ENCODE measurements around the gene ST6GALNAC3. TPM values are rescaled to one million over a fixed set of nuclear protein-coding genes. Genes with fewer than 3 reads are reported as not detected.

ST6GALNAC3 gene
- total RNA-seq, 2 experiments from 2014 or later, result 0.50 to 1.2 TPM

- Histone ChIP-seq H2AFZ (ENCODE audit: low read length) (no peak overlapping the region), H3K9me3 (ENCODE audit: low read length) (no peaks in the 10 kb centered on the region), H3K4me1 (ENCODE audit: insufficient read depth, low read length, poor library complexity, severe bottlenecking) (no peaks in the 10 kb centered on the region), H3K4me2 (ENCODE audit: low read length) (no peak overlapping the region), H3K9me2 (ENCODE audit: insufficient read depth, low read length) (no peaks in the 10 kb centered on the region), H3K79me2 (ENCODE audit: insufficient read depth, low read depth, low read length) (no peaks in the 10 kb centered on the region), H3K4me3 (ENCODE audit: low read depth, low read length, poor library complexity, severe bottlenecking) (no peak overlapping the region), H4K20me1 (ENCODE audit: insufficient read depth, low read length) (no peaks in the 10 kb centered on the region), H3K27ac (ENCODE audit: low read depth, low read length, poor library complexity, severe bottlenecking) (no peak overlapping the region), H3K36me3 (ENCODE audit: insufficient read depth, low read length) (no peaks in the 10 kb centered on the region)
- no peak for TF ChIP-seq CTCF (conservative IDR thresholded peaks at IDR 0.05; ENCODE audit: low read length)
- TF ChIP-seq EZH2phosphoT487 (IDR thresholded peaks at IDR 0.05; ENCODE audit: borderline replicate concordance, low read depth, low read length), result no peak
- ChIA-PET CTCF (ENCODE audit: unreplicated experiment) (no interaction called here), POLR2A (no interaction called here)
- no TSS peak for BruUV-seq (replicated peaks)
- intact Hi-C loops (cut with micrococcal nuclease; ENCODE audit: unreplicated experiment), result no loop called here
- DNase-seq (ENCODE audit: low spot score), result no peak
These were observed 45.2 kb upstream of the ST6GALNAC3 start for GRCh38 chr1:76029331-76029730.

DNA sequence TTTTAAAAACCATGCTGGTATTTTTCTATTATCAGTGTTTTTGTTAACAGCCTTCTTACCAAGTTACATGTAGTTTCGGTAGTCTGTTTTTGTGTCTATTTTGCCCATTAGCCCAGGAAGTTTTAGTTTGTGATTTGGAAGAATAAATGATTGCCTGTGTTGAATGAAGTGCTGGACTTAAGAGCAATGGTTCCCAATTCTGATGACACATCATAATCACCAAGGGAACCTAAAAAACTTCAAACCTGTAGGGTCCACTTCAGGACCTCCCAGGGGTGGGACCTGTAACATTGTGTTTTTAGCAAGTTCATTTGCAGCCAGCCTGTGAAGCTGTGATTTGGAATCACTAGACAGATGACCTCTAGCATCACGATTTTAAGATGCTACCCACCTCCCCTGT lies 43.0 kb upstream of the ST6GALNAC3 start:
- Histone ChIP-seq H2AFZ (ENCODE audit: low read length) (no peak overlapping the region), H3K36me3 (ENCODE audit: insufficient read depth, low read length) (no peaks in the 10 kb centered on the region), H3K4me3 (ENCODE audit: low read depth, low read length, poor library complexity, severe bottlenecking) (no peak overlapping the region), H3K4me1 (ENCODE audit: insufficient read depth, low read length, poor library complexity, severe bottlenecking) (no peaks in the 10 kb centered on the region), H3K27ac (ENCODE audit: low read depth, low read length, poor library complexity, severe bottlenecking) (no peak overlapping the region), H3K79me2 (ENCODE audit: insufficient read depth, low read depth, low read length) (no peaks in the 10 kb centered on the region), H3K9me3 (ENCODE audit: low read length) (no peaks in the 10 kb centered on the region), H3K9me2 (ENCODE audit: insufficient read depth, low read length) (no peaks in the 10 kb centered on the region), H3K4me2 (ENCODE audit: low read length) (no peak overlapping the region), H4K20me1 (ENCODE audit: insufficient read depth, low read length) (no peaks in the 10 kb centered on the region)
- BruUV-seq (replicated peaks), result no TSS peak
- ChIA-PET POLR2A (no interaction called here), CTCF (ENCODE audit: unreplicated experiment) (no interaction called here)
- TF ChIP-seq EZH2phosphoT487 (IDR thresholded peaks at IDR 0.05; ENCODE audit: borderline replicate concordance, low read depth, low read length), result no peak
- TF ChIP-seq CTCF (conservative IDR thresholded peaks at IDR 0.05; ENCODE audit: low read length), result no peak
- intact Hi-C loops (cut with micrococcal nuclease; ENCODE audit: unreplicated experiment), result no loop called here
- DNase-seq (ENCODE audit: low spot score), result no peak

DNA sequence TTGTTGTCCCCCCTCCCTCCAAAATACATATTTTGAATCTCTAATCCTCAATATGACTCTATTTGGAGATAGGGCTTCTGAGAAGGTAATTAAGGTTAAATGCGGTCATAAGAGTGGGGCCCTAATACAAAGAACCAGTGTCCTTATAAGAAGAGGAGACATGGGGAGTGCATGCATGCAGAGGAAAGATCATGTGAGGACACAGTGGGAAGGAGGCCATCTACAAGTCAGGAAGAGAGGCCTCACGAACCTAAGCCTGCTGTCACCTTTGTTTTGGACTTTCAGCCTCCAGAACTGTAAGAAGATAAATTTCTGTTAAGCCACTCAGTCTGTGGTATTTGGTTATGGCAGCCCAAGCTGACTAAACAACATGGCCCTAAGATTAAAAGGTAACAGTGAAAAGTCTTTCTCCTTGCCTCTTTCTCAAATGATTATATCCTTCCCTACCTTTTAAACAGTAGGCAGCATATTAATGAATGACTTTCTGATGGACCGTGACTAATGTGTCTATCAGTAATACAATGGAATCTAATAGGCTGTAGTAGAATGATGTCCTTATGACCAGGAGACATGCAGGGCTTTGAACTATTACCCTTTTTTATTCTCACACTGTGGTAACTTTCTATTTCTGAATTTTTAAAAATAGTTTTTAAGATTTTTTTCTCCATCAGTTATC lies 40.6 kb upstream of the ST6GALNAC3 start:
- intact Hi-C loops (cut with micrococcal nuclease; ENCODE audit: unreplicated experiment), result no loop called here
- TF ChIP-seq EZH2phosphoT487 (IDR thresholded peaks at IDR 0.05; ENCODE audit: borderline replicate concordance, low read depth, low read length) (no peak), CTCF (conservative IDR thresholded peaks at IDR 0.05; ENCODE audit: low read length) (no peak)
- ChIA-PET CTCF (ENCODE audit: unreplicated experiment) (no interaction called here), POLR2A (interaction anchor here (0.7 kb wide), 2 partner anchors 28 to 794 kb away, joined by 3 read pairs; no protein-coding TSS in a partner anchor)
- Histone ChIP-seq H3K4me3 (ENCODE audit: low read depth, low read length, poor library complexity, severe bottlenecking) (no peak overlapping the region), H3K36me3 (ENCODE audit: insufficient read depth, low read length) (no peaks in the 10 kb centered on the region), H3K9me2 (ENCODE audit: insufficient read depth, low read length) (no peaks in the 10 kb centered on the region), H3K79me2 (ENCODE audit: insufficient read depth, low read depth, low read length) (no peaks in the 10 kb centered on the region), H4K20me1 (ENCODE audit: insufficient read depth, low read length) (no peaks in the 10 kb centered on the region), H3K27ac (ENCODE audit: low read depth, low read length, poor library complexity, severe bottlenecking) (no peak overlapping the region), H3K9me3 (ENCODE audit: low read length) (no peaks in the 10 kb centered on the region), H3K4me2 (ENCODE audit: low read length) (no peak overlapping the region), H2AFZ (ENCODE audit: low read length) (no peak overlapping the region), H3K4me1 (ENCODE audit: insufficient read depth, low read length, poor library complexity, severe bottlenecking) (no peaks in the 10 kb centered on the region)
- BruUV-seq (replicated peaks), result no TSS peak
- no peak for DNase-seq (ENCODE audit: low spot score)

Measured in OCI-LY7 (cell line).